B cell (primary cell): ENCODE data around the gene PRKN.

Experiments used
- CTCF ChIP-seq: fragments of 200-600 bp; IDR thresholded peaks from one replicate; pipeline ENCODE4 v1.8.0; 2022; ENCODE audit warnings: antibody characterized with exemption, mild to moderate bottlenecking
- EZH2 ChIP-seq: IDR thresholded peaks from 2 replicates; pipeline ENCODE4 v1.6.1; 2012; ENCODE audit warnings: borderline replicate concordance, low read depth, mild to moderate bottlenecking, moderate library complexity, low read length; ENCODE audit not compliant: insufficient read depth, poor library complexity, severe bottlenecking

DNA sequence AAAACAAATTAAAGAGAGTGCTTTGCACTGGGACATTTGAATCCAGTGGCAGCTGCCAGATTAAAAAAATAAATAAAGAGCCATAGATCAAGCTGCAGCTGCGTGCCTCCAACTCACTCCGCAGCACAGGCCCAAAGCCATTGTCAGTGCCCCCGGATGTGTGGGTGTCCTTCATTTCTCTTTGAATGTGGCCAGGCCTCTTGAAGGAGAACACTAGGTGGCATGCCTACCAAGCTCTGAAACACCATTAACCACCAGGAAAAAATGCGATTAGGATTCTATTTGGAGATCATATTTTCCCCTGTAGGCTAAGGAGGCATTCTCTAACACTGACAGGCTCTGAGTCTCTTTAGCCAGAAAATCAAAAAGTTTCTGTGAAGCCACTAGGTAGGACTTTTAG, 549.8 kb downstream of the PRKN start:
- no peak for TF ChIP-seq CTCF
- TF ChIP-seq EZH2, result no peak
